ENCODE data around the gene EPAS1.

The EPAS1 gene

GRCh38 chr2:46325182-46325928 lies 28.1 kb downstream of the EPAS1 start:
- DNase-seq: no peak

- no peak for DNase-seq
Measured at GRCh38 chr2:46326231-46326980, 29.2 kb downstream of the EPAS1 start.

GRCh38 chr2:46327627-46328026 lies 30.4 kb downstream of the EPAS1 start:
- DNase-seq: no peak

GRCh38 chr2:46328291-46328690 lies 31.1 kb downstream of the EPAS1 start:
- DNase-seq: no peak

GRCh38 chr2:46328829-46329228 lies 31.6 kb downstream of the EPAS1 start:
- DNase-seq: no peak

- DNase-seq: no peak
Measured at GRCh38 chr2:46329340-46329739, 32.1 kb downstream of the EPAS1 start.

GRCh38 chr2:46329803-46330775 lies 32.9 kb downstream of the EPAS1 start:
- no peak for DNase-seq

GRCh38 chr2:46331109-46331766 lies 34.0 kb downstream of the EPAS1 start:
- no peak for DNase-seq

- no peak for DNase-seq
Measured at GRCh38 chr2:46332686-46333281, 35.6 kb downstream of the EPAS1 start.

GRCh38 chr2:46333912-46334311 lies 36.7 kb downstream of the EPAS1 start:
- no peak for DNase-seq

- no peak for DNase-seq
Measured at GRCh38 chr2:46334389-46335271, 37.4 kb downstream of the EPAS1 start.

GRCh38 chr2:46335391-46336282 lies 38.4 kb downstream of the EPAS1 start:
- DNase-seq: no peak

- DNase-seq: no peak
Measured at GRCh38 chr2:46336283-46336959, 39.2 kb downstream of the EPAS1 start.

GRCh38 chr2:46337208-46337994 lies 40.2 kb downstream of the EPAS1 start:
- DNase-seq: no peak

- no peak for DNase-seq
Measured at GRCh38 chr2:46338674-46339073, 41.5 kb downstream of the EPAS1 start.

- no peak for DNase-seq
Measured at GRCh38 chr2:46339200-46339599, 42.0 kb downstream of the EPAS1 start.

- DNase-seq: no peak
Measured at GRCh38 chr2:46339676-46340459, 42.7 kb downstream of the EPAS1 start.

Measured in activated gamma-delta T cell treated with Interleukin-2 at 50 U/mL for 16 hours (primary cell).